IMR-90 (cell line): ENCODE data around the gene KLK8.

Experiments
- BHLHE40 ChIP-seq: fragments of 150-350 bp; IDR thresholded peaks from 2 replicates; pipeline ENCODE4 v1.6.1; 2016; ENCODE audit warnings: mild to moderate bottlenecking, low read depth, low read length
- CEBPB ChIP-seq: IDR thresholded peaks from 2 replicates; pipeline ENCODE4 v1.6.1; 2012; ENCODE audit warnings: low read depth, low read length, improper control_type of control experiment
- CHD1 ChIP-seq: IDR thresholded peaks from 2 replicates; pipeline ENCODE4 v1.6.1; 2012; ENCODE audit warnings: low read depth, low read length, improper control_type of control experiment
- CTCF ChIP-seq: conservative IDR thresholded peaks from 2 replicates; pipeline ENCODE4 v1.5.1; 2012; ENCODE audit warnings: mild to moderate bottlenecking, low read depth, low read length, improper control_type of control experiment
- FOS ChIP-seq: fragments of 150-350 bp; IDR thresholded peaks from 2 replicates; pipeline ENCODE4 v1.6.1; 2016; ENCODE audit warnings: low read depth, low read length
- MAFK ChIP-seq: IDR thresholded peaks from 2 replicates; pipeline ENCODE4 v1.6.1; 2012; ENCODE audit warnings: low read depth, low read length, improper control_type of control experiment
- MAZ ChIP-seq: IDR thresholded peaks from 2 replicates; pipeline ENCODE4 v1.6.1; 2012; ENCODE audit warnings: low read depth, mild to moderate bottlenecking, low read length, improper control_type of control experiment, moderate library complexity, borderline replicate concordance
- NFE2L2 ChIP-seq: fragments of 150-350 bp; IDR thresholded peaks from 2 replicates; pipeline ENCODE4 v1.6.1; 2016; ENCODE audit warnings: low read depth, mild to moderate bottlenecking, low read length
- POLR2A ChIP-seq: IDR thresholded peaks from 2 replicates; pipeline ENCODE4 v1.6.1; 2012; ENCODE audit warnings: mild to moderate bottlenecking, low read depth, low read length
- RAD21 ChIP-seq: IDR thresholded peaks from 2 replicates; pipeline ENCODE4 v1.6.1; 2012; ENCODE audit warnings: low read length, improper control_type of control experiment
- SMC3 ChIP-seq: fragments of 150-350 bp; IDR thresholded peaks from 2 replicates; pipeline ENCODE4 v1.6.1; 2016; ENCODE audit warnings: low read depth, mild to moderate bottlenecking, antibody characterized with exemption, low read length, moderate library complexity
- USF2 ChIP-seq: fragments of 150-350 bp; IDR thresholded peaks from 2 replicates; pipeline ENCODE4 v1.6.1; 2017; ENCODE audit warnings: mild to moderate bottlenecking, antibody characterized with exemption, low read length, low read depth

GRCh38 chr19:51029718-51030117 is 28.3 kb upstream of the KLK8 start:
- TF ChIP-seq BHLHE40 (no peak), FOS (no peak), POLR2A (no peak), CHD1 (no peak), CTCF (no peak), SMC3 (no peak), RAD21 (no peak), NFE2L2 (no peak), USF2 (no peak), MAZ (no peak), MAFK (no peak), CEBPB (no peak)
